Small intestine (tissue), 7 donors: Measurements from ENCODE around the gene PMM1. TPM values are rescaled to one million over a fixed set of nuclear protein-coding genes. Genes with fewer than 3 reads are reported as not detected.

Source experiments
- DNase-seq, 2 donors: peaks; one replicate each; pipeline versions ENCODE4 v3.0.0 to v3.0.0-alpha.2; 2013
- FAIRE-seq: peaks from 2 replicates; lab custom pipeline; 2012; peaks lifted over from hg19 to GRCh38; lab: Jason Lieb, UNC
- H3K27ac ChIP-seq, 3 donors: one replicate each; pipeline ENCODE4 v1.5.1; 2013; ENCODE audit warnings: low read length in 2 of 3, mild to moderate bottlenecking in 2 of 3, control low read depth in 1 of 3, inconsistent platforms in 1 of 3, low read depth in 1 of 3, moderate library complexity in 1 of 3
- H3K27me3 ChIP-seq, 3 donors: one replicate each; pipeline ENCODE4 v1.6.1; 2013; ENCODE audit warnings: low read length in 3 of 3, inconsistent platforms in 1 of 3; ENCODE audit not compliant: control insufficient read depth in 3 of 3, insufficient read depth in 3 of 3
- H3K36me3 ChIP-seq, 3 donors: one replicate each; pipeline ENCODE4 v1.6.1; 2013; ENCODE audit warnings: low read length in 3 of 3, inconsistent platforms in 1 of 3, low read depth in 1 of 3, mild to moderate bottlenecking in 1 of 3, moderate library complexity in 1 of 3; ENCODE audit not compliant: control insufficient read depth in 3 of 3, insufficient read depth in 2 of 3
- H3K4me1 ChIP-seq, 3 donors: one replicate each; pipeline ENCODE4 v1.6.1; 2013; ENCODE audit warnings: low read length in 2 of 3, inconsistent platforms in 1 of 3, low read depth in 1 of 3, mild to moderate bottlenecking in 1 of 3, moderate library complexity in 1 of 3; ENCODE audit not compliant: control insufficient read depth in 3 of 3, insufficient read depth in 2 of 3
- H3K4me3 ChIP-seq, 3 donors: one replicate each; pipeline ENCODE4 v1.5.1; 2013; ENCODE audit warnings: low read length in 3 of 3, control low read depth in 1 of 3, inconsistent platforms in 1 of 3, low read depth in 1 of 3, mild to moderate bottlenecking in 1 of 3, moderate library complexity in 1 of 3
- H3K9me3 ChIP-seq, 2 donors: one replicate each; pipeline ENCODE4 v1.6.1; 2013; ENCODE audit warnings: low read depth in 1 of 2, low read length in 1 of 2; ENCODE audit not compliant: control insufficient read depth in 2 of 2, insufficient read depth in 1 of 2
- WGBS, 3 donors: extraction: QIAGEN DNeasy Blood & Tissue Kit; methylation state at CpG; one replicate each; pipeline ENCODE4 v1.1.7; 2013; 5-methylcytosine and 5-hydroxymethylcytosine counted together
- polyA plus RNA-seq, 4 donors: library from polyadenylated mRNA; stranded (reverse) in 3 of 4; unstranded in 1 of 4; fragments of 200-250 nt in 3 of 4; fragments of 120-200 nt in 1 of 4; gene quantifications; one replicate each; pipeline versions ENCODE4 v1.2.1 to v1.2.3, GENCODE V29; 2013
- donor health status: healthy with polysubstance abuse.
- donor health status: control.
- donor health status: control.
- donor health status: Bipolar disorder and iron deficiency.
- donor health status: healthy.

The PMM1 gene
- polyA plus RNA-seq, 4 donors = 45.5 to 125 (median 90.4) TPM

- DNase-seq (no peak), FAIRE-seq (no peak)
- H3K27me3 ChIP-seq = no peaks in the 10 kb centered on the region
- no peaks in the 10 kb centered on the region for H3K9me3 ChIP-seq
- H3K4me3 ChIP-seq = no peak overlapping the region
- H3K4me1 ChIP-seq = peaks cover 0 to 12% (median 0%) of the 10 kb centered on the region in 3 donors
- 72 to 82% (median 80%) methylated on average over 13 of the region's 13 CpGs for WGBS, 3 donors
- peaks cover 29 to 97% (median 43%) of the 10 kb centered on the region in 3 donors for H3K36me3 ChIP-seq
- no peak overlapping the region for H3K27ac ChIP-seq
These were observed 60.6 kb downstream of the PMM1 start for GRCh38 chr22:41528938-41529561.

GRCh38 chr22:41528132-41528766 lies 61.4 kb downstream of the PMM1 start:
- Histone ChIP-seq H3K9me3 (no peaks in the 10 kb centered on the region), H3K36me3 (peaks cover 29 to 97% (median 47%) of the 10 kb centered on the region in 3 donors), H3K4me3 (no peak overlapping the region), H3K27me3 (no peaks in the 10 kb centered on the region), H3K4me1 (peaks cover 0 to 12% (median 0%) of the 10 kb centered on the region in 3 donors), H3K27ac (no peak overlapping the region)
- DNase-seq (no peak), FAIRE-seq (no peak)
- 75 to 81% (median 78%) methylated on average over 16 of the region's 16 CpGs for WGBS, 3 donors

Other genes starting within 250 kb of the PMM1 start
- gene TEF, start 207.9 kb downstream of the PMM1 start, polyA plus RNA-seq = 10 to 100 TPM in 2 of 4 donors, 1 to 10 TPM in 2; 6.1 to 11.8 (median 9.4) TPM
- gene TOB2, start 143.0 kb downstream of the PMM1 start, polyA plus RNA-seq = 10 to 100 TPM; 15.1 to 63.9 (median 26.5) TPM
- 10 to 100 TPM; 39.6 to 62.7 (median 55.3) TPM for gene PHF5A, start 121.1 kb downstream of the PMM1 start, polyA plus RNA-seq
- 100 to 1,000 TPM; 126 to 294 (median 217) TPM for gene ACO2, start 120.7 kb downstream of the PMM1 start, polyA plus RNA-seq
- 10 to 100 TPM in 2 of 4 donors, 1 to 10 TPM in 2; 2.7 to 18.2 (median 9.5) TPM for gene POLR3H, start 45.4 kb downstream of the PMM1 start, polyA plus RNA-seq
- gene CSDC2, start 28.8 kb downstream of the PMM1 start, polyA plus RNA-seq = 1 to 10 TPM in 2 of 4 donors, under 1 TPM in 2; 0.45 to 2.7 (median 1.3) TPM
- 10 to 100 TPM; 16.5 to 33.4 (median 21.4) TPM for gene DESI1, start 31.2 kb upstream of the PMM1 start, polyA plus RNA-seq
- gene XRCC6, start 31.5 kb upstream of the PMM1 start, polyA plus RNA-seq = 100 to 1,000 TPM; 138 to 248 (median 166) TPM
- gene SNU13, start 99.0 kb upstream of the PMM1 start, polyA plus RNA-seq = 100 to 1,000 TPM in 3 of 4 donors, 10 to 100 TPM in 1; 82.1 to 149 (median 113) TPM
- gene MEI1, start 109.7 kb upstream of the PMM1 start, polyA plus RNA-seq = 10 to 100 TPM in 1 of 4 donors, 1 to 10 TPM in 3; 1.1 to 16.8 (median 4.2) TPM
- 1 to 10 TPM; 2.2 to 7.6 (median 3.7) TPM for gene CCDC134, start 210.8 kb upstream of the PMM1 start, polyA plus RNA-seq
- gene SREBF2, start 243.3 kb upstream of the PMM1 start, polyA plus RNA-seq = 10 to 100 TPM; 14.1 to 82.2 (median 48.1) TPM